HG03135 (cell line): Measurements from ENCODE around the gene TTLL3.
"Not testable (repeated sequence)": the region's sequence is repeated elsewhere in the genome, so short reads cannot be mapped to it uniquely, and the experiment has no call there.

Source experiments
- ATAC-seq: cut with Tn5 transposase; IDR thresholded peaks from one replicate; pipeline ENCODE4 v1.9.1; 2021; ENCODE audit warnings: mild to moderate bottlenecking, moderate library complexity; ENCODE audit not compliant: unreplicated experiment

The TTLL3 gene, protein sequence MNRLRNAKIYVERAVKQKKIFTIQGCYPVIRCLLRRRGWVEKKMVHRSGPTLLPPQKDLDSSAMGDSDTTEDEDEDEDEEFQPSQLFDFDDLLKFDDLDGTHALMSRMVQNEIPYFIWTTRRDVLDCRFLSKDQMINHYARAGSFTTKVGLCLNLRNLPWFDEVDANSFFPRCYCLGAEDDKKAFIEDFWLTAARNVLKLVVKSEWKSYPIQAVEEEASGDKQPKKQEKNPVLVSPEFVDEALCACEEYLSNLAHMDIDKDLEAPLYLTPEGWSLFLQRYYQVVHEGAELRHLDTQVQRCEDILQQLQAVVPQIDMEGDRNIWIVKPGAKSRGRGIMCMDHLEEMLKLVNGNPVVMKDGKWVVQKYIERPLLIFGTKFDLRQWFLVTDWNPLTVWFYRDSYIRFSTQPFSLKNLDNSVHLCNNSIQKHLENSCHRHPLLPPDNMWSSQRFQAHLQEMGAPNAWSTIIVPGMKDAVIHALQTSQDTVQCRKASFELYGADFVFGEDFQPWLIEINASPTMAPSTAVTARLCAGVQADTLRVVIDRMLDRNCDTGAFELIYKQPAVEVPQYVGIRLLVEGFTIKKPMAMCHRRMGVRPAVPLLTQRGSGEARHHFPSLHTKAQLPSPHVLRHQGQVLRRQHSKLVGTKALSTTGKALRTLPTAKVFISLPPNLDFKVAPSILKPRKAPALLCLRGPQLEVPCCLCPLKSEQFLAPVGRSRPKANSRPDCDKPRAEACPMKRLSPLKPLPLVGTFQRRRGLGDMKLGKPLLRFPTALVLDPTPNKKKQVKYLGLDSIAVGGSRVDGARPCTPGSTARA

DNA sequence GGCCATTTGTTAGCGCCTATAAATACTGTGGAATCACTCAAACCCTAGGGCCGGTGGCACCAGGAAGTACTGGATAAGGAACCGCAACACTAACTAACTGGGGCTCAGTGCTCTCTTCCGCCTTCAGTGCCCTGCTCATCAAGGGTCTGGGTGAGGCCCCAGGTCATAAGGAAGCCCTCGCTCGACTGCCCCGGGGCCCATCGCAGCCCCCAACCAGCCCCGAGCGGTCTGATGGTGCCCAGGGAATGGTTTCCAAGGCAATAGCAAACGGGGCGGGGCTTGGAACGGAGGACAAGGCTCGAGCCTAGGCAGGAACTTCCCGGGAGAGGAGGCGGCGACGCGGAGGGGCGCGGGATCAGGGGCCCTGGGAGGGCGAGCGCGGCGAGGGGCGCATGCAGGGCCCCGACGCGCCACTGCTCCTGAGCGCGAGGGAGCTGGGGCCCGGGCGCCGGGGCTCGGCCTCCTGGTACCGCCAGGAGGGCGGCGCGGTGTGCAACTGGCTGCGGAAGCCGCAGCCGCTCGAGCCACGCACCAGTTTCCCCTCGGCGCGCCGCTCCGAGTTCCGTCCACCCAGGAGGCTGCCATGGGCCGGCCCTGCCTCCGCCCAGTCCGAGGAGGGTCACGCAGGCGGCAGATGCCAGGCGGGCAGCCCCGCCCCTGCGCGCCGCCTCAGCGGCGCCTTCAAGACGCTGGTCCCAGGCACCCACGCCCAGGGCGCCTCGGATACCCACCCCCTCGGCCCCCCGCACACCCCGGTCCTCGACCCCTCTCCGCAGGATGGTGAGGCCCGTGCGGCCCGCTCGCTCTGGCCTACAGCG is at the start of gene TTLL3:
TTLL3 (plus strand) TSS at position 648 of the 818 bp plus-strand sequence. CDS start 400 bp downstream, outside the sequence.
- peak; percentile 47 for ATAC-seq

DNA sequence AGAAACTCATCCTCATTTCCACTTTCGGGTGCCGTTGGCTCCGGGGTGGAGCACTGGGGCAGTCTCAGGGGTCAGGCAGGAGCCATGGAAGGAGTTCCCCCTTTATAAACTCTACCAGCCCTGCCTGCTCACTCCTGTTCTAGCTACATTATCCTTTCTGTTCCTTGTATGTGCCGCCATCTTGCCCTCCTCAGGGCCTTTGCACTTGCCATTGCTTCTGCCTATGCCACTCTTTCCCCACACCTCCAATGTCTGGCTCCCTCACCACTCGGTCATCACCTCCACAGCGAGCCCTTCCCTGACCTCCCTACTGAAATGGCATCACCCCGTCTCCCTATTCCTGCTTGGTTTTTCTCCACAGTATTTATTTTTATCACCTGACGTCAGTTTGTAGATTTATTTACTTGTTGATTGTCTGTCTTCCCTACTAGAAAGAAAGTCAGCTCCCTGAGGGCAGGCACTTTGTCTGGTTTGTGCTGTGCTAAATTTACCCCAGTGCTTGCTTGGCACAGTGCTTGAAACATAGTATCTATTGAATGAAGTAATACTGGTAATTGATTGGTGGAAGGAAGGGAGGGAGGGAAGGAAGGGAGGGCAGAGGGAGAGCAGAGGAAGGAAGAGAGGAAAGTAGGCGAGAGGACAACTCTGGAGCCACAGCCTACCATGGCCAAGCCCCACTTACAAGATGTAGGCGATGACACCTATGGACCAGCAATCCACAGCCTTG is 49.1 kb upstream of the TTLL3 start:
- ATAC-seq: no peak

DNA sequence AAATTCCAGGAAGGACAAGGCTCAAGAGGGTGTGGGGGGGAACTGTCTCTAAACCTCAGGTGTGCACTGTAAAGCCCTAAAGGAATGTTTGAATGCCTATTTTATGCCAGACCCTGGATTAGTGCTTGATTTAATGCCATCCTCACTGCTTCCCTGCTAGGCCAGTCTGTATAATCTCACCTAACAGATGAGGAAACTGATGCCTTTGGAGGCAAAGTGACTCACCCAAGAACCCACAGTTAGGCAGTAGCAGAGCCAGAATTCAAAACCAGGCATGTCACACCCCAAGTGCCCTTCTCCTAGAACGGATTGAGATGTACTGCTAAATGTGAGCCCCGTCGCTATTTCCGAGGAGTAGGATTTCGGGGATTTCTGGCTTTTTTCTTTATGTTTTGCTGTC is 48.1 kb upstream of the TTLL3 start:
- ATAC-seq: no peak

DNA sequence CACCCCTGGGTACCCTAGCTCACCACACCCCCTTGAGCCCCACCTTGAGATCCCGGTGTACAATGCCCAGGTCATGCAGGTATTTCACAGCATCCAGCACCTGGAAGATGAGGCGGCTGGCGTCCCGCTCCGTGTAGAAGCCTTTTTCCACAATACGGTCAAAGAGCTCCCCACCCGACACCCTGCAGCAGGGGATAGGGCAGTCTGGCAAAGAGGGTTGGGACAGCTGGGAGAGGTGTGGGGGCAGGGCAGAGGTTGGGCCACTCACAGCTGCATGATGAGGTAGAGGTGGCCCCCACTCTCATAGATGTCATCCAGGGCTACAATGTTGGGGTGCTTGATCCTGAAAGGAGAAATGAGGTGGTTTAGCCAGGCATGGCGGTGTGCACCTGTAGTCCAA is 47.2 kb upstream of the TTLL3 start:
- no peak for ATAC-seq

DNA sequence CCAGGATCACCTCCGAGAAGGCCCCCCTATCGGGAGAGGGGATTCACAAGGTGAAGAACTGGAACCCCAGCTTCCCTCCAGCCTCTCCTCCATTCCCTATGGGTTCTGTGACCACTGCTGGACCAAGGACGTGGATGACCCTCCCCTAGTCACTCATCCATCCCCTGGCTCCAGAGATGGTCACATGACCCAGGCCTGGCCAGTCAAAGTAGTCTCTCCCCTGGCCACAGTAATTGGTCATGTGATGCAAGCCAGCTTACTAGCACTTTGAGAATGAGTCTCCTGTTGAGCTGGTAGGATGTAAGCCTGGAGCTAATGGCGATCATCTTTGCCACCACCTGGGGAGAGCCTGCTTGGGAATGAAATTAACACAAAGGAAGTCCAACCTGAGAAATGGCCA is 44.2 kb upstream of the TTLL3 start:
- ATAC-seq: no peak

DNA sequence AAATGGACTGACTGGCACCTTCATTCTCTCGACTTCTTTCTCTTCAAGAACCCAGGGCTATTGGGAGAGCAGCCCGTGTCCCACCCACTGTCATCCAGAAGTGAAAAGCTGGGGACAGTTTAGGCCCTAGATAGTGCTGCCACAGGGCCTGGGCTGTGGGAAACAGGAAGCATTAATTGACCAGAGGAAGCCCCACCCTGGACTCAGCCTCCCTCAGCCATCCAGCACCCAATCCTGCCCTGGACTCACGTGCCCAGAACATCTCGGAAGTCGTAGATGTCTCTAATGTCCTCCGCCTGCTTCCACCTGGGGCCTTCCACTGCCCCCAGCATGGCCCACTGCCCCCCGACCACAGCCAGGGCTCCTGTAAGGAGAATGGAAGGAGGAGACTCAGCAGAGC is 42.6 kb upstream of the TTLL3 start:
- no peak for ATAC-seq

DNA sequence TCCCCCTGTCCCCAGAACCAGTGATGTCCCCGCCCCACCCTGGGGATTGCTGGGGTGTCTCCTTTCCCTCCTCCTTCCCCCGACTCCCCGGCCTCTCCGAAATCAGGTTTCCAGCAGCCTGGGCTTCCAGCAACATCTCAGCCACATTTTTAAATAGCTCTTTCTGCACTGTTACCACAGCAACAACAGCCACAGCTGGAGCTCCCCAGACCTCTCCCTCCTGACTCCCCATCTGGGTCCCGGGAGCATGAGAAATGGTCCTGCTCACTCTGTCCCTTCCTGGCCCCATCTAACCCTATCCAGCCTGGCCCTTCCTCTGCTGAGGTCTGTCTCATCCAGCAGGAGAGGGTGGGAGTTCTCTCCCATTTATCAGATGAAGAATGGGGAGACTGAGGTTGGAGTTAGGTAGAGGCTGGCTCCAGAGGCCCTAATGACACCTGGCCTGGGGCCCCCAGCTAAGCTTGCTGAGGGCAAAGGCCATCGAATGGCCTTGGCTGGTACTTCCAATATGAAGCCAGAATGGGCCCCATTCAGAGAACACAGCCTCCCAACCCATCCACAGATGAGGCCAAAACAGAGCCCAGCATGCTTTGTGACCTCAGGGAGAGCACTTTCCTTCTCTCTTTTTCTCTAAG is 41.8 kb upstream of the TTLL3 start:
- ATAC-seq: no peak

DNA sequence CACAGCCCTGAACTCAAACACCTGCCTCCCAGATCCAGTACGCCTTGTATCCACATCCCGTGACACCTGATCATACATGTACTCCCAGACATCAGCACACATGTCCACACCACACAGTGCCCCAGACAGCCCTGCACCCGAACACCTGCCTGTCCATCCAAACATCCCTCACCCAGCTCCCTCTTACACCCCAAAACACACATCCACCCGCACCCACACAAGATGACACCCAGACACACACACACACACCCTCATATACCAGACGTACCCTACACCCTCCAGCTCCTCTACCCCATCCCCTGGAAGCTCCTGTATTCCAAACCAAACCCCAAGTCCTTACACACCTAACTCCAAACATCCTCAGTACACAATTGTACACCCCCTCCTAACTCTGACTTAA is 41.0 kb upstream of the TTLL3 start:
- no peak for ATAC-seq

DNA sequence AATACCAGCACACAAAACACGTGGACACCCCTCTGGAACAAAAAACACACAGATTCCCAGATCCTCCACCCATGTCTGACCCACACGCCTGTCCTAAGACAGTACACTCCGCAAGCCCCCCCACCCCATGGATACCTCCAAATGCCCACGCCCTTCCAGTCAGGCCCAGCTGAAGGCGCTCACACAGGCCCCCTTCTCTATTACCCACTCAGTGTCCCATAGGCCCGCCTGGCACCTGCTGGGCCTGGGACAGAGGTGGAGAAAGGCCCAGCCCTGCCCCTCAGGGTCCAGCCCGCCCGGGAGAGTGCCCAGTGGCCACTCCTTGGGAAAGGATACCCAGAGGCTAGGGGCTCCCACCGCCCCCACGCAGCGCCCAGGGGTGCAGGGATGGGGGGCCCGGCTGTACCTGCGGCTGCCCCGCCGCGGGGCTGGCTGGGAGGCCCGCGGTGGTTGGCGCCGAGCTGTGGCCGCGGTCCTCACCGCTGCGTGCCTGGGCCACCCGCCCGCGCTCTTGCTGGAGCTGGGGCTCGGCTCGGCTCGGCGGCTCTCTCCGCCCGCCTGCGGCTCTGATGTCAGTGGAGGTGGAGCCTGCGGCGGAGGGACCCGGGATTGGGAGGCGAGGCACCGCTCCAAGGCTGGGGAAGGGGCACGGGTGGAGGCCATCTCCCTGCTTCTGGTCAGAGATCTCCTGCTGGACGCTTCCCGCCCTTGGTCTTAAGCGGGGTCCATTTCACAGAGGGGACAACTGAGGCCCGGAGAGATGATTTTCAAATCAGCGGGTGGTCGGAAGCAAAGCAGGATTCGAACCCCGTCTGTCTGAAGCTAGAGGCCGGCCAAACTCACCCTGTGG is 40.4 kb upstream of the TTLL3 start, which contains the start of gene CAMK1:
CAMK1 (minus strand) TSS at position 522 of the 850 bp plus-strand sequence. CDS start 2,198 bp downstream, outside the sequence.
- peak; percentile 65 for ATAC-seq

DNA sequence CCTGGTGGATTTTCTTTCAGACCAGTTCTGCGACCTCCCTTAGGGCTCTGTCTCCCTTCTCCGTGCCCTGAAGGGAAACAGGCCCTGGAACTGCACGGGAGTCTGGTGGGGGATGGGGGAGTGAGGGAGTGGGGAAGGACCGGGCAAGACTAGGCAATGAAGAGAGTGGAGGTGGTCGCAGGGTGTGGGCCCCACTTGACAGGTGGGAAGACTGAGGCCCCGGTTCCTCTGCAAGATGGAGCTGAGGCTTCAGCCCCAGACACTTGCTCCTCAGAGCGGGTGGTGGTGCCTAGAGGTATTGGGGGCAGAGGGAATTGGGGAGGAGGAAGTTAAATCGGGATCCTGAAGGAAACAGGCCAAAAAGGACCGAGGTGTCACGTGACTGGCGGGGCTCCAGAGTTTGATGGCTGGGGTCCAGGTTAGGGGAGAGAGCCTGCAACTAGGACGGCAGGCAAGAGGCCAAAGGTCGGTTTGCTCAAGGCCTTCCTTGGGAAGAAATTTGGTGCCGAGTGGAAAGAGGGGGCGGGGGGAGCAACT is 39.7 kb upstream of the TTLL3 start:
- no peak for ATAC-seq

DNA sequence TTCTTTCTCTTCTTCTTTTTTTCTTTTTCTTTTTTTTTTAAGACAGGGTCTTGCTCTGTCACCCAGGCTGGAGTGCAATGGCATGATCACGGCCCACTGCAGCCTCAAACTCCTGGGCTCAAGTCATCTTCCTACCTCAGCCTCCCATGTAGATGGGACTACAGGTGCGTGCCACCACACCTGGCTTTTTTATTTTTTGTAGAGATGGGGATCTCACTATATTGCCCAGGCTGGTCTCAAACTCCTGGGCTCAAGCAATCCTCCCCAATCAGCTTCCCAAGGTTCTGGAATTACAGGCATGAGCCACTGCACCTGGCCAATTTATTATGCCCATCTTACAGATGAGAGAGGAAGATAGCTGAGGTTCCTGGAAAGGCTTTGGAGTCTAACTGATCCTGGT is 39.1 kb upstream of the TTLL3 start:
- ATAC-seq: not testable (repeated sequence)

DNA sequence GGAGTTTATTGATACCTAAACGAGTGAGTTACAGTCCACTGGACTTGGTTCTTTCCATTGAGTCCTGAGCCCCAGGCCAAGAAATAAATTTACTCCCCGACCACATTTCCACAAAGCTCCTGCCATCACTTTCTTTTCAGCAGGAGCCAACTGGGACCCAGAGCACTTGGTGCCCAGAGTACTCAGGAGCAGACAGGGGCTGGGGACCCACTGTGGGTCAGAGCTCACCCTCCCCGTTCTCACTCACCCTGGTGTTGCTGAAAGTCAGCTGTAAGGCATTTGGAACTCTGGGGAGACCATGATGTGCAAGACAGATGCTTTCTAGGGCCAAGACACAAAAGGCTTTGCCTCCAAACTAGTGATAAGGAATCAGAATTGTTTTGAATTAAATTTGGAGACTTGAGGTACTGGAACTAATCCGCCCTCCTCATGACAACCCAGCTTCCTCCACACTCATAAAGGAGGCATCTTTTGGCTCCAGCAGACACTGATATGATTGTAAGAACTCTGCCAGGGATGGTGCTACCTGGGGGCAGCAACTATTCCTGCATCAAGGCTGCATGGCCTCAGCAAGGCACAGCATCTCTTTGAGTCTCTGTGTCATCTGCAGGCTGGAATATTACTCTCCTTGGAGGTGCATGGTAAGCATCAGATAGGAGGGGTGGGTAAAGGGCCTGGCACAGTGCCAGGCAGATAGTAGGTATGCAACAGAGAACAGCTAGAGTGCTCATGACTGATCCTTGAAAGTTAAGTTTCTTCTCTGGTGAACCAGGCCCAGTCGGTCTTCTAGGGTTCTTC is 33.0 kb upstream of the TTLL3 start:
- ATAC-seq: no peak

DNA sequence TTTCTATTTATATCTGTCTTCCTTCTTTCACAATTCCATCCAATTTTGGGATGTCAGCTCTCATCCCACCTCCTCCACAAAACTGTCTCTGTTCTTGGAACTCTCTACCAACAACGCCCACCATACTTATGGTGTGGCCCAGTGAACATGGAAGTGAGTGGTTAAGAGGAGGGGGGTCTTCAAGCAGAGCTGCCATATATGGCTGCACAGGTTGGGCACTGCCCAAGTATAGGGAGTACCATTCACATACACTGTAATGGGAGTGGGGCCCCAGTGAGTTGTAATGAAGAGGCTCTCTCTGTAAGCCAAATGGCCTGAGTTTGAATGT is 32.4 kb upstream of the TTLL3 start:
- no peak for ATAC-seq

DNA sequence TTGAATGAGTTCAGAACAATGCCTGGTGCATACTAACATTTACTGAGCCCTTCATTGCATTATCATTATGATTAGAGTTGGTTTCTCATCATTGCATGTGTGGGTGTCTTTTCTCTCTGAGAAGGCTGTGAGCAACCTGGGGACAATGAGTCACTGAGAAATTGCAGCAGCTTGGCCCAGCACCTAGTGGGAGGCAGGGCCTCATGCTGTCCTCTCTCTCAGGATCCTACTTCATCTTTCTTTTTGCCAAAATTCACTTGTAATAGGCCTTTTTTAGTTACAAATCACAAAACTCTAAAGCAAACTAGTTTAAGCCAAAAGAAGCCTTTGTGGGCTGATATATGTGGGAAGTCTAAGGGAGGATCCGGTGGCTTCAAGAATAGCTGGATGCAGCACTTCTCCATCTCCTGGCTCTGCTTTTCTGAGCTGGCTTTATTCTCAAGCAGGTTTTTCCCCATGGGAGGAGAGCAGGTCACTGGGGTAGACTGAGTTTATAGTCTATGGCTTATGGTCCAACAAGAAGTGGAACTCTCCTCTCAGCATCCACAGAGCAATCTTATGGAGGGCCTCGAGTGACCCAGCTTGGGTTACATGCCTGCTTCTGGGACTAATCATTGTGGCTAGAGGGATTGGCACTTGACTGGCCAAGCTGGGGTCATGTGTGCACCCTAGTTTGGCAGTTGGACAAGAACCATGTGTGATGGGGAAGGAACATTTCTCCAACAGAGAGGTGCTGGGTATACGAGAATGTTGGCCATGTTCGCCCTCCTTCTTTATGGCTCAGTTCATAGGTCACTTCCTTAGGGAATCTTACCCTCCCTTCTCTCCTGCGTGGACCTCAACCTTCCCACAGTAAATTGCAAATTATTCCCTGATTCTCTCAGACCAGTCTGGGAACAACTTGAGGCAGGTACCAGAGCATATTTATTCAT is 31.7 kb upstream of the TTLL3 start:
- ATAC-seq: no peak

DNA sequence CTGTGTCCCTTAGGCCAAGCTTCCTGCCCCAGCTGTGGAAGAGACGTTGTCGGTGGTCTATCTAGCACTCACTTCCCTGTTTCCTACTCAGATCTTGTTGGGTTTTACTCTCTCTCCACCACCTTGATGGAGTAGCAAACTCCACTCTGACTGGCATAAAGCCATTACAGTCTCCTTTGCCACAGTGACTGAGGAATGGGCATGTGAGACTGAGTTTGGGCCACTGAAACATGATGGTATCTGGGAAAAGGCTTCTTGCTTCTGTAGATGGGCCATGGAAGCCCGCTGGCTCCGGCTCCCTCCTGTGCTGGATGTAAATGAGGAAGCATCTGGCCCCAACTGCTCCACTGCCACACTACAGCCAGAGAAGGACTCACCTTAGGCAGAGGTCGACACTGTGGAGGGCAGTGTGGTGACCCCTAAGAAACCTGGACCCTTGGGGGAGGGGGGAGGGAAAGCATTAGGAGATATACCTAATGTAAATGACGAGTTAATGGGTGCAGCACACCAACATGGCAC is 30.9 kb upstream of the TTLL3 start:
- no peak for ATAC-seq

DNA sequence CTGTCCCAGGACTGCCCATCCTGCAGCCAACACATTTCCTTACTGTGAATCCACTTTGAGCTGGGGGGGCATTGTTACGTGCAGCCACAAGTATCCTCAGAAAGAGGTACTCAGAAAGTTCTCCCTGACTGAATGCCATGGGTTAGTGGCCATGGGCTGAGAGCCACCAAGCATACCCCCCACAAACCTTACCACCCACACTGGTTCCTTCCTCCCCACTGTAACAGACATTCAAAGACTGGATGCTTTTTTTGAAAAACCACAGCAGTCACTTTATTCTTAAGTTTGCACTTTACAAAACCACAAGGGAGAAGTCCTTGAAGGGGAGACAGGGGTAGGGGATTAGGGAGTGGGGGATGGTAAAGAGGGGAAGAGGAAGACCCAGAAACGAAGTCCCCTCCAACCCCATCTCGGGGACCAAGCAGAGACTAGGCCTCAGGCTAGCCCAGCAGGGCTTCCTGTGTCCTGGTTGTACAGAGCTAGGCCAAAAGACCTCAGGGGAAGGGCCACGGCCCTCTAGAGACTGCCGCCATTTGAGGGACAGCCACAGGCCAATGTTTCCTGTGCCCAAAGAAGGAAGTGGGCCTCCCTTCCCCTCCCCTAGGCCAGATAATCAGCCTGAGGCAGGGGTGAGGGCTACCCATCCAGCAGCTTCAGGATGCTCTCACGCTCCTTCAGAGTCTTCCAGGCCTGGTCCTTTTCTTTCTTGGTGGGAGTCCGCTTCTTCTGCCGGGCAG is 30.2 kb upstream of the TTLL3 start:
- peak; percentile 62 for ATAC-seq
